ENCODE results near the gene OTUB2. TPM values are rescaled to one million over a fixed set of nuclear protein-coding genes. Genes with fewer than 3 reads are reported as not detected.

The OTUB2 gene
- total RNA-seq, 2 experiments from 2014 or later, result not detected

- POLR2A ChIA-PET, result no interaction called here
- no peak for ATAC-seq (ENCODE audit: poor library complexity)
- Mint-ChIP-seq H3K4me3 (no peak overlapping the region), H3K27me3 (no peaks in the 10 kb centered on the region), H3K4me1 (ENCODE audit: low read depth) (no peaks in the 10 kb centered on the region), H3K27ac (peak overlapping the region; percentile 71), H3K9me3 (no peaks in the 10 kb centered on the region), H3K36me3 (ENCODE audit: low read depth) (peaks cover 86% of the 10 kb centered on the region)
- H3K4me3 ChIP-seq (ENCODE audit: low read length), result no peak overlapping the region
- H3K9me3 ChIP-seq (ENCODE audit: control insufficient read depth in 1 of 2, insufficient read depth in 1 of 2, low read length in 2 of 2), result no peaks in the 10 kb centered on the region
- peaks cover 74% of the 10 kb centered on the region for H3K36me3 ChIP-seq (ENCODE audit: insufficient read depth, low read length)
- intact Hi-C loops (cut with DNase I, micrococcal nuclease), result no loop called here
- H3K4me1 ChIP-seq (ENCODE audit: insufficient read depth, low read length), result no peaks in the 10 kb centered on the region
- DNase-seq, result peak in 1 of 14 experiments; percentile 14
- TF ChIP-seq CTCF (IDR thresholded peaks at IDR 0.05), result no peak
- H3K27ac ChIP-seq (ENCODE audit: low read depth in 1 of 2, low read length in 2 of 2), result no peak overlapping the region
- H3K27me3 ChIP-seq (ENCODE audit: control insufficient read depth in 1 of 2, insufficient read depth in 2 of 2, low read length in 2 of 2), result no peaks in the 10 kb centered on the region
- CTCF ChIA-PET, result no interaction called here
Observed at GRCh38 chr14:94046696-94047250, 20.6 kb downstream of the OTUB2 start.

- H3K9me3 Mint-ChIP-seq, result no peaks in the 10 kb centered on the region
- H3K4me3 Mint-ChIP-seq, result no peak overlapping the region
- H3K4me3 ChIP-seq (ENCODE audit: low read length), result no peak overlapping the region
- intact Hi-C loops (cut with DNase I, micrococcal nuclease), result no loop called here
- H3K27ac Mint-ChIP-seq, result peak overlapping the region; percentile 71
- H3K27me3 ChIP-seq (ENCODE audit: control insufficient read depth in 1 of 2, insufficient read depth in 2 of 2, low read length in 2 of 2), result no peaks in the 10 kb centered on the region
- no peaks in the 10 kb centered on the region for H3K4me1 ChIP-seq (ENCODE audit: insufficient read depth, low read length)
- H3K4me1 Mint-ChIP-seq (ENCODE audit: low read depth), result peaks cover 4% of the 10 kb centered on the region
- H3K27me3 Mint-ChIP-seq, result no peaks in the 10 kb centered on the region
- peaks cover 82% of the 10 kb centered on the region for H3K36me3 ChIP-seq (ENCODE audit: insufficient read depth, low read length)
- H3K36me3 Mint-ChIP-seq (ENCODE audit: low read depth), result peaks cover 94% of the 10 kb centered on the region
- ATAC-seq (ENCODE audit: poor library complexity), result no peak
- CTCF ChIA-PET, result no interaction called here
- H3K9me3 ChIP-seq (ENCODE audit: control insufficient read depth in 1 of 2, insufficient read depth in 1 of 2, low read length in 2 of 2), result no peaks in the 10 kb centered on the region
- POLR2A ChIA-PET, result no interaction called here
- no peak overlapping the region for H3K27ac ChIP-seq (ENCODE audit: low read depth in 1 of 2, low read length in 2 of 2)
- DNase-seq, result peak in 1 of 14 experiments; percentile 22
- TF ChIP-seq CTCF (IDR thresholded peaks at IDR 0.05), result no peak
Observed at GRCh38 chr14:94047581-94047980, 21.4 kb downstream of the OTUB2 start.

- no peak for TF ChIP-seq CTCF (IDR thresholded peaks at IDR 0.05)
- ATAC-seq (ENCODE audit: poor library complexity), result no peak
- Histone ChIP-seq H3K4me3 (ENCODE audit: low read length) (no peak overlapping the region), H3K9me3 (ENCODE audit: control insufficient read depth in 1 of 2, insufficient read depth in 1 of 2, low read length in 2 of 2) (no peaks in the 10 kb centered on the region), H3K27me3 (ENCODE audit: control insufficient read depth in 1 of 2, insufficient read depth in 2 of 2, low read length in 2 of 2) (no peaks in the 10 kb centered on the region), H3K4me1 (ENCODE audit: insufficient read depth, low read length) (no peaks in the 10 kb centered on the region), H3K27ac (ENCODE audit: low read depth in 1 of 2, low read length in 2 of 2) (no peak overlapping the region), H3K36me3 (ENCODE audit: insufficient read depth, low read length) (peaks cover 93% of the 10 kb centered on the region)
- Mint-ChIP-seq H3K27me3 (no peaks in the 10 kb centered on the region), H3K36me3 (ENCODE audit: low read depth) (peaks cover 98% of the 10 kb centered on the region), H3K27ac (peak overlapping the region; percentile 35), H3K4me3 (no peak overlapping the region), H3K9me3 (no peaks in the 10 kb centered on the region), H3K4me1 (ENCODE audit: low read depth) (peaks cover 8% of the 10 kb centered on the region)
- DNase-seq, result peak in 2 of 14 experiments; percentile 2 to 14
- CTCF ChIA-PET, result interaction anchor here (1.0 kb wide), 1 partner anchor 80 kb away, joined by 3 read pairs; no protein-coding TSS in a partner anchor
- intact Hi-C loops (cut with DNase I, micrococcal nuclease), result no loop called here
- POLR2A ChIA-PET, result no interaction called here
Observed at GRCh38 chr14:94048691-94049624, 22.8 kb downstream of the OTUB2 start.
